Heart left ventricle (tissue), 16 donors: ENCODE data around the gene ZNF846. TPM values are rescaled to one million over a fixed set of nuclear protein-coding genes. Genes with fewer than 3 reads are reported as not detected.

Experiments used
- ATAC-seq, 4 donors: fragments of 200-7000 bp; cut with Tn5 transposase; one replicate each; pipeline ENCODE4 v1.9.1; 2020 to 2022; ENCODE audit warnings: moderate library complexity in 4 of 4, mild to moderate bottlenecking in 3 of 4, moderate number of reproducible peaks in 1 of 4
- DNase-seq, 5 donors: peaks; one replicate each; pipeline ENCODE4 v3.0.0-alpha.2; 2020
- H3K27ac ChIP-seq, 12 donors: fragments of 200-600 bp; sonication (generic) in 4 of 12; one replicate each; pipeline versions ENCODE4 v1.5.0 to v1.8.0; 2016 to 2022; ENCODE audit warnings: mild to moderate bottlenecking in 2 of 12
- H3K27me3 ChIP-seq, 9 donors: fragments of 200-600 bp; sonication (generic) in 2 of 9; one replicate each; pipeline versions ENCODE4 v1.5.1 to v1.8.0; 2016 to 2022; ENCODE audit warnings: mild to moderate bottlenecking in 3 of 9
- H3K36me3 ChIP-seq, 9 donors: fragments of 200-600 bp; sonication (generic) in 2 of 9; one replicate each; pipeline versions ENCODE4 v1.5.0 to v1.8.0; 2018 to 2022; ENCODE audit warnings: mild to moderate bottlenecking in 2 of 9
- H3K4me1 ChIP-seq, 12 donors: fragments of 200-600 bp; sonication (generic) in 4 of 12; one replicate each; pipeline versions ENCODE4 v1.5.0 to v1.8.0; 2016 to 2022; ENCODE audit warnings: mild to moderate bottlenecking in 3 of 12
- H3K4me3 ChIP-seq, 12 donors: fragments of 200-600 bp; sonication (generic) in 4 of 12; one replicate each; pipeline versions ENCODE4 v1.5.0 to v1.8.0; 2017 to 2022; ENCODE audit warnings: mild to moderate bottlenecking in 9 of 12, moderate library complexity in 4 of 12
- H3K9me3 ChIP-seq, 12 donors: fragments of 200-600 bp; sonication (generic) in 4 of 12; one replicate each; pipeline versions ENCODE4 v1.5.0 to v1.8.0; 2016 to 2022; ENCODE audit warnings: mild to moderate bottlenecking in 1 of 12
- CTCF ChIP-seq, 12 donors: fragments of 200-600 bp; sonication (generic) in 4 of 12; IDR thresholded peaks; one replicate each; pipeline versions ENCODE4 v1.5.0 to v1.8.0; 2018 to 2022; ENCODE audit warnings: antibody characterized with exemption in 12 of 12, mild to moderate bottlenecking in 5 of 12
- POLR2A ChIP-seq, 2 donors: fragments of 450-650 bp; IDR thresholded peaks; one replicate each; pipeline ENCODE4 v1.6.1; 2017; ENCODE audit warnings: antibody characterized with exemption in 2 of 2, mild to moderate bottlenecking in 2 of 2, moderate library complexity in 2 of 2
- WGBS, 4 donors: extraction: QIAGEN DNeasy Blood & Tissue Kit in 2 of 4; methylation state at CpG; one replicate each; pipeline versions ENCODE4 v1.1.5 to v1.1.7; 2013 to 2018; 5-methylcytosine and 5-hydroxymethylcytosine counted together
- intact Hi-C, 10 donors: fragments of 100-400 bp; cut with DNase I; formaldehyde crosslinking; loops; one replicate each; pipeline versions ENCODE4 v1.11.1 to v1.14.2; 2022
- polyA plus RNA-seq, 2 donors: library from polyadenylated mRNA; stranded (reverse); fragments of 200-250 nt; gene quantifications; one replicate each; pipeline ENCODE4 v1.2.3, GENCODE V29; 2013
- total RNA-seq, 9 donors: library from RNA; depleted of rRNA in 2 of 9; stranded (reverse); fragments of >200 nt in 2 of 9; fragmentation: NEBNext Ultra II Directional in 3 of 9; extraction: Animal tissue kit (Norgen Biotek cat#: 25700) in 3 of 9; gene quantifications; one replicate each; pipeline versions ENCODE4 v1.1.0 to v1.2.4, GENCODE V29; 2016 to 2023
- donor health status: ischemic (EF 13 %, LVEDD 7.1; RV severe dilation, severe dysfunction).
- donor health status: healthy with polysubstance abuse.
- donor health status: DM: no; HTN: yes; CAD: no.
- donor health status: DM: no; HTN: no; CAD: no.
- donor health status: ischemic (EF 25% LVEDD 6.9; RV normal size, moderate dysfunction).
- donor health status: ischemic (EF 25% LVEDD 5.7; RV mildly dilated, moderate dysfunction).
- donor health status: healthy.
- donor health status: DM: yes; HTN: yes; CAD: no.
- donor health status: ischemic (EF 35%, LVEDD 5.7; RV mildly dilated, moderate dysfunction).
- donor health status: nonischemic (EF 11% LVEDD 7.7; RV severe dilation, severe dysfunction).
- donor health status: DM: yes; HTN: yes; CAD: no.
- donor health status: PGD.
- donor health status: ischemic (EF 29% LVEDD 5.4; RV normal size, mild dysfunction).
- donor health status: nonischemic (EF 23%, LVEDD 6.1; RV moderate dilation, normal function).

Gene ZNF846
- total and polyA plus RNA-seq, 11 donors: 5.4 to 11.1 (median 8.4) TPM

- Histone ChIP-seq H3K27me3 (no peaks in the 10 kb centered on the region), H3K4me3 (no peak overlapping the region), H3K36me3 (no peaks in the 10 kb centered on the region), H3K27ac (no peak overlapping the region), H3K4me1 (no peaks in the 10 kb centered on the region), H3K9me3 (no peaks in the 10 kb centered on the region)
- intact Hi-C loops: no loop called here
- WGBS, 4 donors: 85 to 94% (median 90%) methylated on average over 6 of the region's 6 CpGs
- no peak for DNase-seq
- no peak for ATAC-seq
- TF ChIP-seq POLR2A (IDR thresholded peaks at IDR 0.05): no peak
- TF ChIP-seq CTCF (IDR thresholded peaks at IDR 0.05): no peak
These were observed 66.4 kb downstream of the ZNF846 start for GRCh38 chr19:9702186-9702585.

Other genes with a start within 250 kb of the ZNF846 start
- gene ZNF426, start 230.1 kb downstream of the ZNF846 start, total RNA-seq: 10 to 100 TPM; 10.1 to 21.9 (median 14.3) TPM
- 1 to 10 TPM; 3.0 to 6.5 TPM for gene ZNF426, start 230.1 kb downstream of the ZNF846 start, polyA plus RNA-seq
- 10 to 100 TPM; 15.6 to 25.4 (median 19.1) TPM for gene ZNF121, start 184.2 kb downstream of the ZNF846 start, total RNA-seq
- gene ZNF121, start 184.2 kb downstream of the ZNF846 start, polyA plus RNA-seq: 1 to 10 TPM; 6.8 to 7.4 TPM
- gene ZNF561, start 147.5 kb downstream of the ZNF846 start, total RNA-seq: 10 to 100 TPM; 12.2 to 30.0 (median 20.8) TPM
- 10 to 100 TPM in 1 of 2 donors, 1 to 10 TPM in 1; 8.7 to 16.6 TPM for gene ZNF561, start 147.5 kb downstream of the ZNF846 start, polyA plus RNA-seq
- gene ZNF562, start 93.6 kb downstream of the ZNF846 start, total RNA-seq: 10 to 100 TPM; 13.5 to 24.1 (median 20.7) TPM
- 10 to 100 TPM in 1 of 2 donors, 1 to 10 TPM in 1; 7.0 to 11.9 TPM for gene ZNF562, start 93.6 kb downstream of the ZNF846 start, polyA plus RNA-seq
- gene FBXL12, start 50.3 kb upstream of the ZNF846 start, total RNA-seq: 10 to 100 TPM in 8 of 9 donors, 1 to 10 TPM in 1; 9.8 to 17.6 (median 12.2) TPM
- 10 to 100 TPM; 11.2 to 14.5 TPM for gene FBXL12, start 50.3 kb upstream of the ZNF846 start, polyA plus RNA-seq
- 100 to 1,000 TPM; 460 to 843 (median 492) TPM for gene UBL5, start 59.2 kb upstream of the ZNF846 start, total RNA-seq
- gene UBL5, start 59.2 kb upstream of the ZNF846 start, polyA plus RNA-seq: 1,000 to 10,000 TPM in 1 of 2 donors, 100 to 1,000 TPM in 1; 592 to 1,809 TPM
- 100 to 1,000 TPM in 2 of 9 donors, 10 to 100 TPM in 7; 82.8 to 147 (median 93.1) TPM for gene PIN1, start 66.6 kb upstream of the ZNF846 start, total RNA-seq
- gene PIN1, start 66.6 kb upstream of the ZNF846 start, polyA plus RNA-seq: 100 to 1,000 TPM in 1 of 2 donors, 10 to 100 TPM in 1; 90.0 to 159 TPM
- 1 to 10 TPM in 7 of 9 donors, under 1 TPM in 2; 0.67 to 4.6 (median 2.4) TPM for gene OLFM2, start 167.8 kb upstream of the ZNF846 start, total RNA-seq
- gene OLFM2, start 167.8 kb upstream of the ZNF846 start, polyA plus RNA-seq: 1 to 10 TPM; 2.2 to 3.0 TPM
- 10 to 100 TPM in 6 of 9 donors, 1 to 10 TPM in 3; 5.0 to 34.1 (median 11.6) TPM for gene COL5A3, start 241.8 kb upstream of the ZNF846 start, total RNA-seq
- gene COL5A3, start 241.8 kb upstream of the ZNF846 start, polyA plus RNA-seq: 10 to 100 TPM; 13.6 to 18.7 TPM
- not detected for gene RDH8, start 244.7 kb upstream of the ZNF846 start, total RNA-seq
- gene RDH8, start 244.7 kb upstream of the ZNF846 start, polyA plus RNA-seq: not detected